ENCODE data around the gene TCIRG1. TPM values are rescaled to one million over a fixed set of nuclear protein-coding genes. Genes with fewer than 3 reads are reported as not detected.

Gene TCIRG1
- total RNA-seq, 1 donor: 134 TPM

GRCh38 chr11:68064926-68065325 lies 26.1 kb downstream of the TCIRG1 start:
- DNase-seq (ENCODE audit: low read depth): no peak
- no peak for TF ChIP-seq CTCF (IDR thresholded peaks at IDR 0.05; ENCODE audit: insufficient read depth, low read depth, low read length)
- H3K4me3 ChIP-seq (ENCODE audit: low read depth, low read length): no peak overlapping the region

DNA sequence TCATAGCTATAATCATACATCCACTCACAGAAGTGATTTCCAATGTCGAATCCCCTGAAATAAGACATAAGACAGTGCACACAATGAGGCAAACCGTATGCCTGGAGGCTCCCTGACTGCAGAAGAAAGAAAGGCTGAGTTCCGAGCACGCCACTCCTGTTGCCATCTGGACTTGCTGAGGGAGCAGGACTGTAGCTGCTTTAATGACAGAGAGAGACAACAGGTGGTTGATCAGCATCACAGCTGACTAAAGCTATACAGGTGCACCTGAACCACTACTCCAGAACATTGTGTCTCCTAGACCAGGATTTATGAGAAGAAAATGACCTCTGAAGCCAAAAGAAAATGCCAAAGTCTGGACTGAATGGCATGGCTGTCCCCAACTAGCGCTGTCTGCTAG lies 27.0 kb downstream of the TCIRG1 start:
- H3K4me3 ChIP-seq (ENCODE audit: low read depth, low read length): no peak overlapping the region
- TF ChIP-seq CTCF (IDR thresholded peaks at IDR 0.05; ENCODE audit: insufficient read depth, low read depth, low read length): no peak
- no peak for DNase-seq (ENCODE audit: low read depth)

DNA sequence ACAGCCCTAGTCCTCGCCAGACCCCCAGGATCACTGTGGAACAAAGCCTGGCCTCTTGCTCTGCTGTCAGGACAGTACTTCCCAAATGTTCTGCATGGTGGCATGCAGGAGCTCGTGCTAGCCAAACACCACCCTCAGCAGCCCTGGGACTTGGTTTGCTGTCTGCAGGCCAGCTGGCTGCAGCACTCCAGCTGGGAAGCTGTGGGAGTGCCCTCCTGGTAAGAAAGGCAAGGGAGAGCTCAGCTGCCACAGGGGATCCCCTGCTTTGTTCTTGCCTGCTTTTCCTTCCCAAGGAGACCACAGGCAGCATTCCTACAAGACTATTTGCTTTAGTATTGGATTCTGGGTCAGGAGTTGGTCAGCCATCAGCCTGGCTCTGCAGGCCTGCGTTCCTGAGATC lies 27.9 kb downstream of the TCIRG1 start:
- no peak overlapping the region for H3K4me3 ChIP-seq (ENCODE audit: low read depth, low read length)
- no peak for DNase-seq (ENCODE audit: low read depth)
- no peak for TF ChIP-seq CTCF (IDR thresholded peaks at IDR 0.05; ENCODE audit: insufficient read depth, low read depth, low read length)

- H3K4me3 ChIP-seq (ENCODE audit: low read depth, low read length): no peak overlapping the region
- no peak for TF ChIP-seq CTCF (IDR thresholded peaks at IDR 0.05; ENCODE audit: insufficient read depth, low read depth, low read length)
- no peak for DNase-seq (ENCODE audit: low read depth)
Measured at GRCh38 chr11:68067991-68068390, 29.2 kb downstream of the TCIRG1 start.

DNA sequence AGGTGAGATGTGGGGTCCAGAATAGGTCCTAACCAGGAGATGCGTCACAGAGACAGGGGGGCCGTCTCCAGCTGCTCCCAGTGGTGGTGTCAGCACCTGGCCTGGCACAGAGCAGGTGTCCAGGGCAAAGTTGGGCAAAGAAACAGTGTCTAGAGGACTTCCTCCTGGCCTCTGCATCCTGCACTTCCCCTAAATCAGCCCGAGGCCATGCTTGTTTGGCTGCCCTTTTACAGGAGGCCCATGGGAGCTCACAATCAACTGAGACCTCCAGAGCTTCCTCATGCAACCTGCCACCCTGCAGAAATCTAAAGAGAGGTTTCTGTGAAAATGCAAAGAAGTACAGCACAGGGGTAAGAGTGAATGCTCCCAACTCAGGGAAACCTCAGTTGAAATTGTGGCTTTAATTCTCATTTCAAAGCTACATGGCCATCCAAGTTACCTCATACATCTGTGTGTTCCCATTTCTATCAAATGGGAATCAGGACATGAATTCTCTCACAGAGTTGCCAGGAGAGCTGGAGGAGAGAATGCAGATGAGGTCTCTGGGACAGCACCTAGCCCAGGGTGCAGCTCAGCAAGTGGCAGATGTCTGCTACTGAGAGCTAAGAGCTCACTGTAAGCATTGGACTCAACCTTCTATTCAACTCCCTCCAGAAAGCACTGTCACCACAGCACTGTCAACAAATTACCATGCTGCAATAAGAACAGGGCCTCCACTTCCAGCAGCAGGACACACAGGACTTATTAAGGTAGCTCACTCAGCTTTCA lies 32.6 kb downstream of the TCIRG1 start:
- H3K4me3 ChIP-seq (ENCODE audit: low read depth, low read length): no peak overlapping the region
- no peak for DNase-seq (ENCODE audit: low read depth)
- no peak for TF ChIP-seq CTCF (IDR thresholded peaks at IDR 0.05; ENCODE audit: insufficient read depth, low read depth, low read length)

DNA sequence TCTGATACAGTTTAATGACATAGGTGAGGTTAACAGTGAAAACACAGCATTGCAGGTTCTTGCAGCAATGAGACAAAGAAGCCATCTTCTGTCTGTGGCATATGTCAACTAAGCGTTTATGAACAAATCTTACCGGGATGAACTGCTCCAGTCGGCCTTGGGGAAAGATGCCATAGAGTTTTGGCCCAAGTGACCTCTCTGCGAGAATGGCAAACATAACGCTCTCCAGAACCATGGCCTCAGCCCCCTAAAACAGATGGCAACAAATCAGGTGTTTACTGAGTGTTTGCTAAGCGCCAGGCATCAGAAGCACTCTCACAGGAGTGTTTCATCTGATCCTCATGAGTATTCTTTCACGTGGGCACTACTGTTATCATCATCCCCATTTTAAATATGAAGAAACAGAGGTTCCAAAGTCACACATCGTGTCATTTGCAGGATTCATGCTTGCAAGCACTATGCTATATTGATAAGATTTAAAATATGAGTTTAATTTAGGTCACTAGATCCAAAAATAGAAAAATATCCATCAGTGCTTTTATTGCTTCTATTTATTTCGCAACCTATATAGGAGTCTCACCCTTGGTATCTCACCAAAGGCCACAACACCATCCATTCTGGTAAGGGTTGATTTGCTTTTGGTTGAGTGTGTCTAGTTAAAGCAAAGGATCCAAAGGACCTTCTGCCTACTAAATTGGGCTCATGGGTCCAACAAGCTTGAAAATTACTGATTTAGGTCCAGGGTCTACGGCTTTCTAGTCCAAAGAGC lies 35.9 kb downstream of the TCIRG1 start:
- DNase-seq (ENCODE audit: low read depth): no peak
- no peak overlapping the region for H3K4me3 ChIP-seq (ENCODE audit: low read depth, low read length)
- TF ChIP-seq CTCF (IDR thresholded peaks at IDR 0.05; ENCODE audit: insufficient read depth, low read depth, low read length): no peak
